ENCODE data around the gene MAPKBP1.
A peak's percentile ranks its signal among the peaks of the same experiment; 100 is the strongest.

MAPKBP1 gene

DNA sequence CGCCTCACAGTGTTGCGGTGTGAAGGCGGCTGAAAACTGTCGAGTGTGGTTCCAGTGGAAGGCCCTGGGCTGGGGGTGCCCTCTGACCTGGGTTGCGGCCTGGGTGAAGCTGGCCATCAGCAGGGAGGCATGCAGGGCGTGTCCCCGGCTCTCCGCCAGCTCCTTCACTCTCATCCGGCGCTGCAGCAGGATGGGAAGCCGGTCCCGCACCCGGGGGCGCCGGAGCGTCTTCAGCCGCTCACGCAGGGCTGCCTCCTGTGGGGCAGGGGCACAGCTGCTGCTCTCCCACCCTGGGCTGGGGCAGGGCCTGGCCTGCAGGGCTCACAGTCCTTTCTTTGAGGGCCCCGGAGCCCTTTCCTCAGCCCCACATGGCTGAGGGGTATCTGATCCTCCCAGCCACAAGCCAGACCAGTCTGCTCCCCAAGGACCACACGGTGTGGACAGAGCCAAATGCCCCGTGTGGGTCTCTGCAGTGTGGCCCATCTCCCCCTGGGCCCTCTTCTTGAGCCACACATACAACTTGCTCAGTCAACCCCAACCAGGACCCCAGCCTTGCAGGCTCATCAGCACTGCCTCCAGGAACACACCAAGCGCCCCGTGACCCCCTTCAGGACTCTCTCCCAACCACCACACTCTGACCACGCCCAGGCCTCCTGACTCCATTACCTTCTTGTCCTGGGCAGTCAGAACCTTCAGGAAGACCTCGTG lies 92.7 kb downstream of the MAPKBP1 start:
- no peak for FAIRE-seq

DNA sequence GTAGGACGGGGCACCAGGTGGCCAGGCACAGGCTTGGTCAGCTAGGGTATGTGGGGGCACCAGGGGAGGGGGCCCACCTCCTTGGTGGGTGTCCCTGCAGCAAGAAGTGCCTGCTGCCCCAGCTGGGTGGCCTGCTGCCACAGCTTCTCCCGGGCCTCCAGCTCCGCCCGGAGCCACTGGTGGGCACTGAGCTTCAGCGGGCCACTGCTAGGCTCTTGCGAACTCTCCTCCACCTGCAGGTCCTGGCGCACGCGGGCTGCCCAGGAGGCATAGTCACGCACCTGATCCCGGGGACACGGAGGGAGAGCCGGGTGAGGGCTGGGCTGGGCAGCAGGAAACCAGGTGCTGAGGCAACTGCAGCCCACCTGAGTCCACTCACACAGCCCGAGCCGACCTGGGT lies 94.0 kb downstream of the MAPKBP1 start:
- DNase-seq (ENCODE audit: low spot score) = no peak
- FAIRE-seq = no peak

More for the DNA sequence above, 92.7 kb downstream of the MAPKBP1 start:
- no peak for DNase-seq (ENCODE audit: low spot score)

DNA sequence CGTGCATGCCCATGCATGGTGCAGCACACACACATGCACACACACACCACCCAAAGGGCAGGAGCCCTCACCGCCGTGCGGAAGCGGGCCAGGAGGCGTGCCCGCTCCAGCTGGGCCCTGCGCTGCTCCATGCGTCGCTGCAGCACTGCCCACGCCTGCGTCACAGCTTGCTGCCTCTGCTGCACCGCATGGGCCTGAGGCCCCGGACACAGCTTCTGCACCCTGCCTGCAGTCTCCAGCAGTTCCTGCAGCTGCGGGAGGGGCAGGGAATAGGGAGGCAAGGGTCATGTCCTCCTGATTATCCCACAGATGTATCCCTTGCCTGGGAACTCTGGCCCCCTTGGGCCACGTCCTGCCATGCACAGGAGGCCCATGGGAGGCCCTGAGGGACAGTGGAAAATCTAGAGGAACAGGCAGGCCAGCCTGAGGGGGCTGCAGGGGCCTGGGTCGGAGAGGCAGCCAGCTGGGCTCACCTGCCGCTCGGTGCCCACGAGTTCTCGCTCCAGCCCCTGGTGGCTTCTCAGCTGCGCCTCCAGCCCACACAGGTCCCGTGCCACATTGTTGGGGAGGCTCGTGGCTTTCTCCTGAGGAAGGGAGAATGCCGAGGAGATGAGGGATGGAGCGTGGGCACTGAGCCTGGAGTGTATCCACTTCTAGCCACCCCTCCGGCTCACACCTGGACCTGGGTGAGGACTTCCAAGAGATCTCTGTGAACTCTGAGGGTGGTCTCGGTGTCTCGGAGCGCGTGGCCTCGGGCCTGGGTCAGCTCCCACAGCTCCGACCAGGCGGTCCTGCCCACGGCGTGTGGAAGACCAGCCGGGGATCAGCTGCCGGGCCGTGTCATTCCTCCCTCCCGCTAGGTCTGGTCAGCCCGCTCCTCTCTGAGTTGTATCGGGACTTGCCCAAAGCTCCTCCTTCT lies 95.7 kb downstream of the MAPKBP1 start:
- FAIRE-seq = no peak

DNA sequence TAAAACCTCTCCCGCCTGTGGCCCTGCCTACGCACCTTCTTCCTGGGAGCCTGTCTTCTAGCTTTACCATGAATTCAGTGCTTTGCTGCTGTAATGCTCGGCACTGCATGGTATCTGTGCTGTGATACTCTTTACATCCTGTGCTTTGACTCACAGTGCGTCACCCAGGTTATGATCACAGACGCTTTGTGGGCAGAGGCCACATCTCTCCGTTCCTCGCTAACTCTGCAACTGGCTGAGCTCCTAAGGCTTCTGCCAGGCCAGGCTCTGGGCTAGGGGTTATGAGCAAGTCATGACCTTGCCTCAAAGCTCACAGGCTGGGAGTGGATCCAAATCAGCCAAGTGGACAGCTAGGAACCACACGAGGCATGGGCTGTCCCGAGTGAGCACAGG lies 96.4 kb downstream of the MAPKBP1 start:
- peak; percentile 98 for FAIRE-seq

More for the DNA sequence above, 95.7 kb downstream of the MAPKBP1 start:
- no peak for DNase-seq (ENCODE audit: low spot score)

DNA sequence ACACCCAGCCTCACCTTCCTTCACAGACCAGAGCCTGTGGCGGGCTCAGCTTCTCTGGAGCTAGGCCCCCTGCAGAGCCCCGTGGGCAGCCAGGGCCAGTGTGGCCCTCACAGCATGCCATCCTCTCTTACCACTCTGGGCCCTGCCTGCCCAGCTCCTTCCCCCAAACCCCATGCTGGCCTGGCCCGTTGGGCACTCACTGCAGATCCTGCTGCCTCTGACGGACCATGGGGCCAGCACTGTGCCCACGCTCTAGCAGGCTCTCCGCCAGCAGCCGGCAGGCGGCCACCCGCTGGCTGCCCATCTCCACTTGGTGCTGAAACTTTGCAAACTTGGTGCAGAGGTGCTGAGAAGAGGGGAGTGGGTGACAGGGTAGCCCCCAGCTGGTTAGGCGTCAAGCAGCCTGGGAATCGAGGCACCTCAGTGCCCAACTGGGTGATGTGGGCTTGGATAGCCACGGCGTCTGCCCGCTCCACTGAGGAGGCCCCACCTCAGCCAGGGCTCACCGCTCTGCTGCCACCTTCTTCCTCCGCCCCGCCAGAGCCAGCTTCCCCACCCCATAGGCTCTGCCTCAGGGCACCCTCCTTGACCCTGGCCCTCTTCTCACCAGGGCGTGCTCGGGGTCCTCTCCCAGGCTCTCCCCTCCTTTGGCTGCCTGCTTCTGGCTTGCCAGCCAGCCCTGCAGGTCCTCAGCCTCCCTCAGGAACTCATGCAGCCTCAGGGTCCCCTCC lies 97.1 kb downstream of the MAPKBP1 start:
- FAIRE-seq (no peak), DNase-seq (ENCODE audit: low spot score) (no peak)

More for the DNA sequence above, 96.4 kb downstream of the MAPKBP1 start:
- peak; percentile 99 for DNase-seq (ENCODE audit: low spot score)

DNA sequence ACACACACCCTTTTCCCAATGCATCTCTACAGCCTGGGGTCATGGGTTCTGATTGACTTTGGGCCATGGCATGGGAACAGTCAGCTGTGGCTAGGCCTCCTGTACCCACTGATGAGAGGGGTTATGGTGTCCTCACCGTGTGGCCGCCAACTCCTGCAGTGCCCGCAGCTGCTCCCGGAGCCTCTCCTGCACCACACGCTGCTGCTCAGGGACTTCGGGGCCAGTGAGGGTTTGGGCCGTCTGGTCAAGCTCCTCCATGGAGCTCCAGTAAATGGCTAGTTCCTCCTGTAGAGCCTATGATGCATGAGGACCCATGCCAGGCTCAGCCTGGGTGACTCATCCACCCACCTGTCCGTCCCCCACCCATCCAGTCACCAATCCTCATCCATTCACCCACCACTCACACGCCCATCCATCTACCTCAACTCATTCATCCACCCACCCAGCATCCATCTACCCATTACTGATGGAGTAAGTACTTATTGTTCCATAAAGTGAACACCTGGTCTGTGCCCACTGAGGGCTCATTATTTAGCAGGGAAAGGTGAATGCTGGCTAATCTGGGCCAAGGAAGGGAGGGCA lies 98.0 kb downstream of the MAPKBP1 start:
- DNase-seq (ENCODE audit: low spot score) (no peak), FAIRE-seq (no peak)

DNA sequence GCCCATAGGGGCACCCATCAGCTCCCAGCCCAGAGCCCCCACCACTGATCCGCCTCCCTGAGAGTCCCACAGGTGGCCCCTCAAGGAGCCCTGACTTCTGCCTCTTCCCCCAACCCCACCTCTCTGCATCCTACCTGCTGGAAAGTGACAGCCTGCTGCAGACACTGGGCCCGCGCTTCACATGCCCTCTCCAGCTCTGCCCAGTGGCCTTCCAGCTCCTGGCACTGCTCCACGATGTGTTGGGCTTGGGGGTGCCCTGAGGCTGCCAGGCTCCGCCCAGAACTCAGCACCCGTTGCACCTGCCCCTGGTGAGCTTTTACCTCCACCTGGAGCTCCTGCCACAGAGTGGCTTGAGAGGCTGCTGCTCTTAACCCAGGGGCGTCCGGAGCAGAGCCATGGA lies 99.4 kb downstream of the MAPKBP1 start:
- FAIRE-seq = no peak
- DNase-seq (ENCODE audit: low spot score) = no peak

DNA sequence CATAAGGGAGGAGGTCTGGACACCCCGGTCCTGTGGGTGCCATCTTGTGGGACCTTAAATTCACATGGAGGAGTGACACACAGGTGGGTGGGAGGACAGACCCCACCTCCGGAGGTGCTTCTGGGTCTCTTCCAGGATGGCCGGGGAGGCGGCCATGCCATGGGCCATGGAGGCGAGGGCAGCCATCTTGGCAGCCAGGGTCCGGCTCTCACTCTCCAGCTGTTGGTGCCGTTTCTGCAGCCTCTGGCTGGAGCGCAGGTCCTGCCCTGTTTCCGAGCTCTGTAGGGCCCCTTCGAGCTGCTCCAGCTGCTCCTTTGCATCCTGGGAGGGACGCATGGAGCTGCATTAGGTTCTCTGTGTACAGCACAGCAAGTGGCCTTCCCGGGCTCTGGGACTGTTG lies 100.5 kb downstream of the MAPKBP1 start:
- FAIRE-seq = no peak

DNA sequence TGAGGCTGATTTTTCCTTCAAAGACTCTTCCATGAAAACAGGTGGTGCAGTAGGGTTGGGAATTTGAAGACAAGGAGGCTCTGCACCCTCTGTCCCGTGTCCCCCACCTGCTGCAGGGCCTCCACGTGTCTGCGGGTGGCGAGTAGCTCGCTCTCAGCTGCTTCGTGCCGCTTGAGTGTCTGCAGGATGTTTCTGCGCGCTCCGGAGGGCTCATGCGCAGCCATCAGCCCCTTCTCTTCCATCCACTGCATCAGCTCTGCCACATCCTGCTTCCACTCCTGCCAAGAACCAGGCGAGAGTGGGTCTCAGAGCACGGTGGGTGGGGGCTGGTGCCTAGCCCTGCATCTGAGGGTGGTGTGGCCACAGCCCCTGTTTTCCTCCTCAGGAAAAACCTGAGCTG lies 101.7 kb downstream of the MAPKBP1 start:
- no peak for DNase-seq (ENCODE audit: low spot score)
- FAIRE-seq = no peak

More for the DNA sequence above, 100.5 kb downstream of the MAPKBP1 start:
- DNase-seq (ENCODE audit: low spot score) = no peak

DNA sequence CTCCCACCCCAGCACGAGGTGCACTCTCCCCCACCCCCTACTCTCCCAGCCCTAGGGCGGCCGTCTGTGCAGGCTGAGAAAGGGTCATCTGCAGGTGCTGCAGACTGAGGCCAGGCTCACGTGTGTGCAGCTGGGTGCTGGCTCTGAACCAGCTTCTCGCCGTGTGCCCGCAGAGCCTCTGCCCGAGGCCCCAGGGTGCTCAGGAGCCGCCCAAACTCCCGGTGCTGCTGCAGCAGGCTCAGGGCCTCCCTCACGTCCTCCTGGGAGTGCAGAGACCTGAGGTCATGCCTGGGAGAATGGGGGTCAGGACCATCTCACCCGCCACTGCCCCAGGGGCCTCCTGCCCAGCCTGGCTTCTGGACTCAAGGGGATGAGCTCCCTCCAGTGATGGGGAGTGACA lies 102.4 kb downstream of the MAPKBP1 start:
- DNase-seq (ENCODE audit: low spot score) (no peak), FAIRE-seq (no peak)

Measured in RCC 7860 (cell line).